ENCODE results near the gene CYP2J2. TPM values are rescaled to one million over a fixed set of nuclear protein-coding genes. Genes with fewer than 3 reads are reported as not detected.

Gene CYP2J2
- total and polyA plus RNA-seq, 2 donors from 2014 or later, result 1.0 to 4.6 TPM

DNA sequence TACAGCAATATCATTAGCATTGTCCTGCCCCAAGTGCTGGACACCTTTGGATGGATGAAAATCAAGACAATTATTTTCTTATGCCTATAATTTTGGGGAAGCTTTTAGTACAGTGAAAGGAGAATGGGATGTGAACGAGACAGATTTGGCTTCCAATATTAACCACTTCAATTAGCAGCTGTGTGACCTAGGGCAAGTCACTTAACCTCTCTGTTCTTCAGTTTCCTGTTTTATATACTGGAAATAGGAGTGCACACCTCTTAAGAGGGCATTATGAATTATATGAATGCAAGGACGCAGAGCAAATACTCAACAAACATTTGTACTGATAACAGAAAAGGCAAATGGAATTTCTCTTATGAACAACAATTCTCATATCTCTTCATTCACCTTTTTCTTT is 18.5 kb downstream of the CYP2J2 start:
- intact Hi-C loops (cut with DNase I), result no loop called here
- H3K4me3 ChIP-seq (ENCODE audit: low read length in 3 of 3), result no peak overlapping the region
- no peak for DNase-seq
- no peaks in the 10 kb centered on the region for H3K27me3 ChIP-seq (ENCODE audit: control insufficient read depth, insufficient read depth, low read length)
- H3K27ac ChIP-seq (ENCODE audit: low read depth in 2 of 2, low read length in 2 of 2), result no peak overlapping the region
- TF ChIP-seq, protein P1, sequence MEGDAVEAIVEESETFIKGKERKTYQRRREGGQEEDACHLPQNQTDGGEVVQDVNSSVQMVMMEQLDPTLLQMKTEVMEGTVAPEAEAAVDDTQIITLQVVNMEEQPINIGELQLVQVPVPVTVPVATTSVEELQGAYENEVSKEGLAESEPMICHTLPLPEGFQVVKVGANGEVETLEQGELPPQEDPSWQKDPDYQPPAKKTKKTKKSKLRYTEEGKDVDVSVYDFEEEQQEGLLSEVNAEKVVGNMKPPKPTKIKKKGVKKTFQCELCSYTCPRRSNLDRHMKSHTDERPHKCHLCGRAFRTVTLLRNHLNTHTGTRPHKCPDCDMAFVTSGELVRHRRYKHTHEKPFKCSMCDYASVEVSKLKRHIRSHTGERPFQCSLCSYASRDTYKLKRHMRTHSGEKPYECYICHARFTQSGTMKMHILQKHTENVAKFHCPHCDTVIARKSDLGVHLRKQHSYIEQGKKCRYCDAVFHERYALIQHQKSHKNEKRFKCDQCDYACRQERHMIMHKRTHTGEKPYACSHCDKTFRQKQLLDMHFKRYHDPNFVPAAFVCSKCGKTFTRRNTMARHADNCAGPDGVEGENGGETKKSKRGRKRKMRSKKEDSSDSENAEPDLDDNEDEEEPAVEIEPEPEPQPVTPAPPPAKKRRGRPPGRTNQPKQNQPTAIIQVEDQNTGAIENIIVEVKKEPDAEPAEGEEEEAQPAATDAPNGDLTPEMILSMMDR (IDR thresholded peaks at IDR 0.05; ENCODE audit: borderline replicate concordance, extremely low read depth, insufficient read depth), result no peak
- H3K36me3 ChIP-seq (ENCODE audit: control insufficient read depth in 2 of 3, insufficient read depth in 3 of 3, low read length in 3 of 3), result no peaks in the 10 kb centered on the region
- no peaks in the 10 kb centered on the region for H3K9me3 ChIP-seq (ENCODE audit: control insufficient read depth in 2 of 3, insufficient read depth in 1 of 3, low read length in 3 of 3)
- no peak for FAIRE-seq
- no peak overlapping the region for H3K9ac ChIP-seq (ENCODE audit: low read length in 3 of 3)
- H3K4me1 ChIP-seq (ENCODE audit: control insufficient read depth in 2 of 3, insufficient read depth in 2 of 3, low read depth in 1 of 3, low read length in 3 of 3), result peaks cover 0 to 4% (median 0%) of the 10 kb centered on the region in 3 donors

DNA sequence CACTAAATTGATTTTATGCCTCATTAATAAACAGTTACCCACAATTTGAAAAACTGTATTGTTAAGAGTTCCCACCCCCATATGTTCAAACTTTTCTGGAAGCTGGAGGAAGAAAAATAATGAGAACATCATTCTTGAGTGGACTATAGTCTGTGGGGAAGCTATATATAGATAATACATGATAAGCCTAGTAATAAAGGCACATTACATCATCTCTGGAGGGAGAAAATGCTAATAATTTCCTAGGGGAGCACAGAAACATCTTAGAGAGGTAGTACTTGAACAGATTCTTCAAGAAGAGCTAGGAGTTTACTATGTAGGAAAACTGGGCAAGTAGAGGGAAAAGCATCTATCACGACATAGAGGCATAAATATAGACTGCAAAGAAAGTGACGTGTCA is 19.6 kb downstream of the CYP2J2 start:
- Histone ChIP-seq H3K27ac (ENCODE audit: low read depth in 2 of 2, low read length in 2 of 2) (no peak overlapping the region), H3K4me1 (ENCODE audit: control insufficient read depth in 2 of 3, insufficient read depth in 2 of 3, low read depth in 1 of 3, low read length in 3 of 3) (peaks cover 0 to 4% (median 0%) of the 10 kb centered on the region in 3 donors), H3K4me3 (ENCODE audit: low read length in 3 of 3) (no peak overlapping the region), H3K36me3 (ENCODE audit: control insufficient read depth in 2 of 3, insufficient read depth in 3 of 3, low read length in 3 of 3) (no peaks in the 10 kb centered on the region), H3K27me3 (ENCODE audit: control insufficient read depth, insufficient read depth, low read length) (no peaks in the 10 kb centered on the region), H3K9me3 (ENCODE audit: control insufficient read depth in 2 of 3, insufficient read depth in 1 of 3, low read length in 3 of 3) (no peaks in the 10 kb centered on the region), H3K9ac (ENCODE audit: low read length in 3 of 3) (no peak overlapping the region)
- TF ChIP-seq, protein P1 (IDR thresholded peaks at IDR 0.05; ENCODE audit: borderline replicate concordance, extremely low read depth, insufficient read depth), result no peak
- intact Hi-C loops (cut with DNase I), result no loop called here
- FAIRE-seq (no peak), DNase-seq (no peak)

DNA sequence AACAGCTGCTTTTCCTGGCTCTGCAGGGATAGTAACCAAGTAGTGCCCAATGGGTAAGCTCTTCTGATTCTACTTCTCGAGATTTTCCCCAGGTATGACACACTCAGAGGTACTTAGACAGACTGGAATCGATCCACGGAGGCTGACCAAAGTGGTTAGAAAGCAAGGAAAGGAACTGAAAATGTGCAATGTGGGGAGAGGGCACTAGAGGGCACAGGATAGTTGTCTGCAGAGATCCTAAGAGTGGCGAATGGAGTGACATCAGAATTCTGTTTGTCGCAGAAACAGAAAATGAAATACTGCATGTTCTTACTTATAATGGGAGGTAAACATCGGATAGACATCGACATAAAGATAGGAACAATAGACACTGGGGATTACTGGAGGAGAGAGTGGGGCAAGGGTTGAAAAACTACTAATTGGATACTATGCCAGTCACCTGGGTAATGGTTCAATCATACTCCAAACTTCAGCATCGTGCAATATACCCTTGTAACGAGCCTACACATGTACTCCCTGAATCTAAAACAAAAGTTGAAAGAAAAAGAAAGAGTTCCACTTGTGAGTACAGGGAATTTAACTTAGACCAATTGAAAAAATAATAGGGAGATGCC is 23.3 kb downstream of the CYP2J2 start:
- FAIRE-seq (no peak), DNase-seq (peak in 1 of 5 donors; percentile 26)
- intact Hi-C loops (cut with DNase I), result no loop called here
- H3K27me3 ChIP-seq (ENCODE audit: control insufficient read depth, insufficient read depth, low read length), result no peaks in the 10 kb centered on the region
- no peaks in the 10 kb centered on the region for H3K36me3 ChIP-seq (ENCODE audit: control insufficient read depth in 2 of 3, insufficient read depth in 3 of 3, low read length in 3 of 3)
- H3K4me1 ChIP-seq (ENCODE audit: control insufficient read depth in 2 of 3, insufficient read depth in 2 of 3, low read depth in 1 of 3, low read length in 3 of 3), result peaks cover 0 to 1% (median 0%) of the 10 kb centered on the region in 3 donors
- TF ChIP-seq, protein P1 (IDR thresholded peaks at IDR 0.05; ENCODE audit: borderline replicate concordance, extremely low read depth, insufficient read depth), result peak; percentile 53
- H3K9ac ChIP-seq (ENCODE audit: low read length in 3 of 3), result no peak overlapping the region
- H3K9me3 ChIP-seq (ENCODE audit: control insufficient read depth in 2 of 3, insufficient read depth in 1 of 3, low read length in 3 of 3), result no peaks in the 10 kb centered on the region
- H3K27ac ChIP-seq (ENCODE audit: low read depth in 2 of 2, low read length in 2 of 2), result no peak overlapping the region
- no peak overlapping the region for H3K4me3 ChIP-seq (ENCODE audit: low read length in 3 of 3)

Measured in kidney (tissue), 14 donors.